Tibial nerve (tissue), 4 donors: ENCODE measurements around the gene LRBA. TPM values are rescaled to one million over a fixed set of nuclear protein-coding genes. Genes with fewer than 3 reads are reported as not detected.
"Not testable (repeated sequence)": the region's sequence is repeated elsewhere in the genome, so short reads cannot be mapped to it uniquely, and the experiment has no call there.

Experiments used
- DNase-seq, 2 donors: peaks; one replicate each; pipeline ENCODE4 v3.0.0-alpha.2; 2019; ENCODE audit warnings: low spot score in 2 of 2
- H3K27ac ChIP-seq, 4 donors: fragments of 200-600 bp; sonication (generic) in 3 of 4; one replicate each; pipeline ENCODE4 v1.5.1; 2017 to 2019; ENCODE audit warnings: mild to moderate bottlenecking in 1 of 4
- H3K27me3 ChIP-seq, 2 donors: fragments of 200-600 bp; sonication (generic) in 1 of 2; one replicate each; pipeline versions ENCODE4 v1.5.1 to v1.6.0; 2017 to 2019
- H3K36me3 ChIP-seq, 3 donors: fragments of 200-600 bp; sonication (generic); one replicate each; pipeline ENCODE4 v1.5.1; 2018 to 2019
- H3K4me1 ChIP-seq, 4 donors: fragments of 200-600 bp; sonication (generic) in 3 of 4; one replicate each; pipeline ENCODE4 v1.5.1; 2017 to 2019
- H3K4me3 ChIP-seq, 4 donors: fragments of 200-600 bp; sonication (generic) in 3 of 4; one replicate each; pipeline ENCODE4 v1.5.1; 2017 to 2019; ENCODE audit warnings: mild to moderate bottlenecking in 1 of 4, moderate library complexity in 1 of 4
- H3K9me3 ChIP-seq, 4 donors: fragments of 200-600 bp; sonication (generic) in 3 of 4; one replicate each; pipeline ENCODE4 v1.5.1; 2017 to 2019
- CTCF ChIP-seq, 5 experiments: fragments of 200-600 bp in 3 of 5; fragments of 450-650 bp in 2 of 5; sonication (generic) in 3 of 5; IDR thresholded peaks; one replicate each; pipeline ENCODE4 v1.5.1; 2016 to 2019; ENCODE audit warnings: antibody characterized with exemption in 5 of 5, mild to moderate bottlenecking in 3 of 5, moderate library complexity in 2 of 5
- EP300 ChIP-seq, 2 donors: sonication (generic); formaldehyde crosslinking; IDR thresholded peaks; one replicate each; pipeline ENCODE4 v1.6.1; 2017; ENCODE audit warnings: antibody characterized with exemption in 2 of 2, mild to moderate bottlenecking in 1 of 2
- POLR2A ChIP-seq, 2 donors: fragments of 450-650 bp; IDR thresholded peaks; one replicate each; pipeline ENCODE4 v1.6.1; 2017; ENCODE audit warnings: antibody characterized with exemption in 2 of 2, mild to moderate bottlenecking in 2 of 2, moderate library complexity in 2 of 2
- WGBS, 2 donors: methylation state at CpG; one replicate each; pipeline ENCODE4 v1.1.5; 2018; 5-methylcytosine and 5-hydroxymethylcytosine counted together
- total RNA-seq, 4 donors: library from RNA; depleted of rRNA; stranded (reverse); fragments of >200 nt; gene quantifications; one replicate each; pipeline ENCODE4 v1.1.0, GENCODE V29; 2016

The LRBA gene
- total RNA-seq, 4 donors from 2014 or later = 35.4 to 43.1 (median 38.0) TPM

- TF ChIP-seq POLR2A (IDR thresholded peaks at IDR 0.05) (no peak), CTCF (IDR thresholded peaks at IDR 0.05) (no peak), EP300 (IDR thresholded peaks at IDR 0.05) (no peak)
- H3K27ac ChIP-seq = peak overlapping the region in 3 of 4 donors; percentile 19 to 51 (median 44)
- 36% methylated on average over 6 of the region's 6 CpGs for WGBS, 2 donors
Measured at GRCh38 chr4:150510176-150510865, 504.8 kb downstream of the LRBA start.

DNA sequence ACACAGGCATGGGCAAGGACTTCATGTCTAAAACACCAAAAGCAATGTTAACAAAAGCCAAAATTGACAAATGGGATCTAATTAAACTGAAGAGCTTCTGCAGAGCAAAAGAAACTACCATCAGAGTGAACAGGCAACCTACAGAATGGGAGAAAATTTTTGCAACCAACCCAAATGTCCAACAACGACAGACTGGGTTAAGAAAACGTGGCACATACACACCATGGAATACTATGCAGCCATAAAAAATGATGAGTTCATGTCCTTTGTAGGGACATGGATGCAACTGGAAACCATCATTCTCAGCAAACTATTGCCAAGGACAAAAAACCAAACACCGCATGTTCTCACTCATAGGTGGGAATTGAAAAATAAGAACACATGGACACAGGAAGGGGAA, 507.4 kb downstream of the LRBA start:
- H3K27ac ChIP-seq, H3K4me1 ChIP-seq, H3K4me3 ChIP-seq, H3K27me3 ChIP-seq, H3K36me3 ChIP-seq, H3K9me3 ChIP-seq, DNase-seq: not testable (repeated sequence)
- WGBS, 2 donors = 95 to 97% methylated on average over 3 of the region's 3 CpGs

More at GRCh38 chr4:150510176-150510865, 504.8 kb downstream of the LRBA start:
- Histone ChIP-seq H3K27me3 (no peaks in the 10 kb centered on the region), H3K4me1 (no peaks in the 10 kb centered on the region), H3K36me3 (no peaks in the 10 kb centered on the region), H3K9me3 (peaks cover 0 to 4% (median 0%) of the 10 kb centered on the region in 4 donors), H3K4me3 (peak overlapping the region in 1 of 4 donors; percentile 9)
- DNase-seq = no peak

- no peak overlapping the region for H3K4me3 ChIP-seq
- H3K27ac ChIP-seq = peak overlapping the region in 1 of 4 donors; percentile 42
- H3K9me3 ChIP-seq = no peaks in the 10 kb centered on the region
- no peak for DNase-seq
- no peaks in the 10 kb centered on the region for H3K36me3 ChIP-seq
- no peaks in the 10 kb centered on the region for H3K27me3 ChIP-seq
- TF ChIP-seq POLR2A (IDR thresholded peaks at IDR 0.05) (no peak), CTCF (IDR thresholded peaks at IDR 0.05) (no peak), EP300 (IDR thresholded peaks at IDR 0.05) (no peak)
- no peaks in the 10 kb centered on the region for H3K4me1 ChIP-seq
Measured at GRCh38 chr4:150501983-150502382, 513.1 kb downstream of the LRBA start.

GRCh38 chr4:150501009-150501727, 513.9 kb downstream of the LRBA start:
- no peak overlapping the region for H3K4me3 ChIP-seq
- H3K27ac ChIP-seq = no peak overlapping the region
- H3K27me3 ChIP-seq = no peaks in the 10 kb centered on the region
- WGBS, 2 donors = 90% methylated on average over 6 of the region's 6 CpGs
- H3K9me3 ChIP-seq = no peaks in the 10 kb centered on the region
- no peaks in the 10 kb centered on the region for H3K4me1 ChIP-seq
- no peak for DNase-seq
- TF ChIP-seq EP300 (IDR thresholded peaks at IDR 0.05) = no peak
- no peak for TF ChIP-seq CTCF (IDR thresholded peaks at IDR 0.05)
- no peak for TF ChIP-seq POLR2A (IDR thresholded peaks at IDR 0.05)
- no peaks in the 10 kb centered on the region for H3K36me3 ChIP-seq

- Histone ChIP-seq H3K4me1 (peaks cover 0 to 2% (median 0%) of the 10 kb centered on the region in 4 donors), H3K9me3 (no peaks in the 10 kb centered on the region), H3K27me3 (no peaks in the 10 kb centered on the region), H3K27ac (no peak overlapping the region), H3K4me3 (no peak overlapping the region), H3K36me3 (no peaks in the 10 kb centered on the region)
- TF ChIP-seq CTCF (IDR thresholded peaks at IDR 0.05) (no peak), POLR2A (IDR thresholded peaks at IDR 0.05) (no peak), EP300 (IDR thresholded peaks at IDR 0.05) (no peak)
- 79 to 82% methylated on average over 3 of the region's 3 CpGs for WGBS, 2 donors
- DNase-seq = no peak
Measured at GRCh38 chr4:150497612-150498011, 517.5 kb downstream of the LRBA start.
